ENCODE results near the gene ALS2. TPM values are rescaled to one million over a fixed set of nuclear protein-coding genes. Genes with fewer than 3 reads are reported as not detected.

Gene ALS2
- total and polyA plus RNA-seq, 2 of the 8 experiments (the other 6 are each of a cell fraction or from before 2014, with no cell fraction given), result 12.1 to 34.5 TPM

DNA sequence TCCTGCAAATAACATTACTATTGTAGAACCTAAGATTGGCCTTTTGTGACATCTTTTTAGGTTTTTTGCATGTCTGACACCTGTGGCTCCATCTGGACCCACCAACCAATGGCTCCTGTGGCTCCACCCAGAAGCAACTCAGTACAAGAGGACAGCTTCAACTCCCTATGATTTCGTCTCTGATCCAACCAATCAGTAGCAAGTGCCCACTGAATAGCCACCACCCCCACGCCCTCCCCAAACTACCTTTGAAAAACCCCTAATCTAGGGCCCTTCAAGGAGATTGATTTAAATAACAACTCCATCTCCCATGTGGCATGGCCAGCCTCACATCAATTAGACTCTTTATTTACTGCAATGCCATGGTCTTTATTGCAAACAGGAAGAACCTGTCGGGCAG lies 105.9 kb downstream of the ALS2 start:
- Histone ChIP-seq H2AFZ (ENCODE audit: low read length) (no peak overlapping the region), H2BK12ac (ENCODE audit: low read depth, low read length) (no peak overlapping the region), H4K91ac (replicated peaks; ENCODE audit: insufficient read length, low read length) (no peak overlapping the region), H2BK5ac (ENCODE audit: low read depth, low read length) (no peak overlapping the region), H3K14ac (ENCODE audit: insufficient read length) (no peak overlapping the region), H4K8ac (ENCODE audit: extremely low read depth, insufficient read depth, low read length) (no peak overlapping the region), H3K9ac (replicated peaks in 1 of 4; ENCODE audit: extremely low read depth in 1 of 4, low read depth in 3 of 4, low read length in 3 of 4) (no peak overlapping the region), H3K23me2 (ENCODE audit: low read depth, low read length) (no peaks in the 10 kb centered on the region), H3K18ac (ENCODE audit: extremely low read depth, low read length) (no peak overlapping the region), H3K36me3 (ENCODE audit: control insufficient read depth in 2 of 4, insufficient read depth in 4 of 4, low read length in 3 of 4) (no peaks in the 10 kb centered on the region), H4K20me1 (replicated peaks in 1 of 2; ENCODE audit: control insufficient read depth in 1 of 2, insufficient read depth in 2 of 2, low read length in 2 of 2) (no peaks in the 10 kb centered on the region), H3K4me2 (ENCODE audit: insufficient read depth in 1 of 2, low read depth in 2 of 2, low read length in 2 of 2) (no peak overlapping the region; a peak in 1 of 4 replicates), H3K4me3 (ENCODE audit: extremely low read depth in 1 of 4, insufficient read depth in 2 of 4, low read depth in 3 of 4, low read length in 4 of 4) (no peak overlapping the region), H3K23ac (ENCODE audit: insufficient read length) (no peak overlapping the region), H4K5ac (ENCODE audit: insufficient read length, low read depth, low read length) (no peak overlapping the region), H3K27ac (ENCODE audit: low read depth, low read length) (no peak overlapping the region), H2BK15ac (ENCODE audit: low read length) (no peak overlapping the region), H3K4ac (replicated peaks; ENCODE audit: insufficient read length, low read depth, low read length) (no peak overlapping the region), H3K79me1 (ENCODE audit: low read depth, low read length) (no peaks in the 10 kb centered on the region), H2AK5ac (ENCODE audit: low read depth, low read length) (no peak overlapping the region), H3K9me3 (ENCODE audit: insufficient read depth in 2 of 2, low read depth in 1 of 2, low read length in 1 of 2) (no peaks in the 10 kb centered on the region), H3K79me2 (ENCODE audit: control insufficient read depth in 1 of 2, insufficient read depth in 2 of 2, low read length in 2 of 2) (no peaks in the 10 kb centered on the region), H3K56ac (replicated peaks; ENCODE audit: insufficient read length, low read depth, low read length) (no peak overlapping the region), H2BK20ac (ENCODE audit: low read length) (no peak overlapping the region), H3K4me1 (replicated peaks in 1 of 4; ENCODE audit: control insufficient read depth in 3 of 4, insufficient read depth in 4 of 4, low read length in 3 of 4) (peaks cover 0 to 6% (median 2%) of the 10 kb centered on the region in 4 experiments; a peak in 3 of 7 replicates), H2BK120ac (replicated peaks; ENCODE audit: low read depth, low read length) (no peak overlapping the region), H3K27me3 (replicated peaks in 1 of 4; ENCODE audit: control insufficient read depth in 3 of 4, extremely low read depth in 1 of 4, insufficient read depth in 3 of 4, low read length in 3 of 4) (no peaks in the 10 kb centered on the region)
- FAIRE-seq, result no peak
- CTCF ChIA-PET (ENCODE audit: partially characterized antibody), result no interaction called here
- POLR2A ChIA-PET (ENCODE audit: partially characterized antibody), result no interaction called here
- 81% methylated on average over 3 of the region's 3 CpGs; no CpG with 5 or more reads in 1 of the 2 experiments for WGBS, 2 experiments (ENCODE audit: extremely low coverage in 1 of 2, insufficient coverage in 1 of 2, insufficient read length in 1 of 2, insufficient replicate concordance in 2 of 2, low coverage in 1 of 2, low lambda C conversion rate in 2 of 2, missing lambda C conversion rate in 1 of 2)
- DNase-seq (ENCODE audit: low read depth in 1 of 2, low spot score in 2 of 2), result no peak
- TF ChIP-seq, protein P1, sequence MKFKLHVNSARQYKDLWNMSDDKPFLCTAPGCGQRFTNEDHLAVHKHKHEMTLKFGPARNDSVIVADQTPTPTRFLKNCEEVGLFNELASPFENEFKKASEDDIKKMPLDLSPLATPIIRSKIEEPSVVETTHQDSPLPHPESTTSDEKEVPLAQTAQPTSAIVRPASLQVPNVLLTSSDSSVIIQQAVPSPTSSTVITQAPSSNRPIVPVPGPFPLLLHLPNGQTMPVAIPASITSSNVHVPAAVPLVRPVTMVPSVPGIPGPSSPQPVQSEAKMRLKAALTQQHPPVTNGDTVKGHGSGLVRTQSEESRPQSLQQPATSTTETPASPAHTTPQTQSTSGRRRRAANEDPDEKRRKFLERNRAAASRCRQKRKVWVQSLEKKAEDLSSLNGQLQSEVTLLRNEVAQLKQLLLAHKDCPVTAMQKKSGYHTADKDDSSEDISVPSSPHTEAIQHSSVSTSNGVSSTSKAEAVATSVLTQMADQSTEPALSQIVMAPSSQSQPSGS (IDR thresholded peaks at IDR 0.05; ENCODE audit: low read length), result no peak
- TF ChIP-seq CEBPB (IDR thresholded peaks at IDR 0.05; ENCODE audit: low read depth, low read length), result no peak

Measured in H1 (cell line).